ENCODE measurements around the gene METTL17. TPM values are rescaled to one million over a fixed set of nuclear protein-coding genes. Genes with fewer than 3 reads are reported as not detected.

The METTL17 gene
- total and polyA plus RNA-seq, 2 of the 13 experiments (the other 11 are each of a cell fraction or from before 2014, with no cell fraction given) = 122 to 199 TPM

- TF ChIP-seq TSC22D2 (CRISPR knock-in tag; IDR thresholded peaks at IDR 0.05; ENCODE audit: borderline replicate concordance) = 0 out of 2 replicates have a peak, but pooled peaks have one; percentile 61
- TF ChIP-seq ZNF18 (CRISPR knock-in tag; IDR thresholded peaks at IDR 0.05; ENCODE audit: insufficient replicate concordance) = peak; percentile 63
- TF ChIP-seq XBP1 (CRISPR knock-in tag; IDR thresholded peaks at IDR 0.05) = no peak
- no peak for TF ChIP-seq IKZF1 (IDR thresholded peaks at IDR 0.05)
- TF ChIP-seq ZSCAN9 (CRISPR knock-in tag; IDR thresholded peaks at IDR 0.05; ENCODE audit: borderline replicate concordance) = peak; percentile 68; the same call in 1 of the 2 replicates
- TF ChIP-seq ZNF580 (CRISPR knock-in tag; IDR thresholded peaks at IDR 0.05; ENCODE audit: borderline replicate concordance, low read depth) = 0 out of 2 replicates have a peak, but pooled peaks have one; percentile 45
- peak; percentile 30 for TF ChIP-seq HNRNPLL (IDR thresholded peaks at IDR 0.05; ENCODE audit: low read depth, low read length, poor library complexity, severe bottlenecking)
- peak; percentile 75; the same call in 1 of the 2 replicates for TF ChIP-seq KDM5B (CRISPR knock-in tag; IDR thresholded peaks at IDR 0.05; ENCODE audit: borderline replicate concordance)
- TF ChIP-seq ZNF280B (CRISPR knock-in tag; IDR thresholded peaks at IDR 0.05; ENCODE audit: borderline replicate concordance) = peak; percentile 85; the same call in 1 of the 2 replicates
- no peak for TF ChIP-seq ZNF101 (CRISPR knock-in tag; IDR thresholded peaks at IDR 0.05; ENCODE audit: borderline replicate concordance, low read depth)
- TF ChIP-seq KLF6 (CRISPR knock-in tag; IDR thresholded peaks at IDR 0.05) = no peak
- TF ChIP-seq HMGXB4 (CRISPR knock-in tag; IDR thresholded peaks at IDR 0.05; ENCODE audit: borderline replicate concordance in 1 of 2, low read depth in 1 of 2) = peak; percentile 46 to 94
- TF ChIP-seq MATR3 (CRISPR knock-in tag; IDR thresholded peaks at IDR 0.05) = no peak
- 0 out of 2 replicates have a peak, but pooled peaks have one; percentile 31 for TF ChIP-seq MTF2 (CRISPR knock-in tag; IDR thresholded peaks at IDR 0.05; ENCODE audit: borderline replicate concordance)
- no peak for TF ChIP-seq SCMH1 (CRISPR knock-in tag; IDR thresholded peaks at IDR 0.05; ENCODE audit: borderline replicate concordance)
Observed at GRCh38 chr14:20989787-20990600, at the start of gene METTL17 (continued).

Data from HepG2 (cell line).